Epithelial cell of prostate (primary cell): ENCODE measurements around the gene IFNL1.
"Not testable (repeated sequence)": the region's sequence is repeated elsewhere in the genome, so short reads cannot be mapped to it uniquely, and the experiment has no call there.

ENCODE experiments used
- DNase-seq: peaks from one replicate; pipeline ENCODE4 v3.0.0-alpha.2; 2011; ENCODE audit warnings: low read depth, low spot score
- H3K27ac ChIP-seq: fragments of 450-650 bp; 2 replicates; pipeline ENCODE4 v1.5.1; 2017; ENCODE audit warnings: mild to moderate bottlenecking

The IFNL1 gene

DNA sequence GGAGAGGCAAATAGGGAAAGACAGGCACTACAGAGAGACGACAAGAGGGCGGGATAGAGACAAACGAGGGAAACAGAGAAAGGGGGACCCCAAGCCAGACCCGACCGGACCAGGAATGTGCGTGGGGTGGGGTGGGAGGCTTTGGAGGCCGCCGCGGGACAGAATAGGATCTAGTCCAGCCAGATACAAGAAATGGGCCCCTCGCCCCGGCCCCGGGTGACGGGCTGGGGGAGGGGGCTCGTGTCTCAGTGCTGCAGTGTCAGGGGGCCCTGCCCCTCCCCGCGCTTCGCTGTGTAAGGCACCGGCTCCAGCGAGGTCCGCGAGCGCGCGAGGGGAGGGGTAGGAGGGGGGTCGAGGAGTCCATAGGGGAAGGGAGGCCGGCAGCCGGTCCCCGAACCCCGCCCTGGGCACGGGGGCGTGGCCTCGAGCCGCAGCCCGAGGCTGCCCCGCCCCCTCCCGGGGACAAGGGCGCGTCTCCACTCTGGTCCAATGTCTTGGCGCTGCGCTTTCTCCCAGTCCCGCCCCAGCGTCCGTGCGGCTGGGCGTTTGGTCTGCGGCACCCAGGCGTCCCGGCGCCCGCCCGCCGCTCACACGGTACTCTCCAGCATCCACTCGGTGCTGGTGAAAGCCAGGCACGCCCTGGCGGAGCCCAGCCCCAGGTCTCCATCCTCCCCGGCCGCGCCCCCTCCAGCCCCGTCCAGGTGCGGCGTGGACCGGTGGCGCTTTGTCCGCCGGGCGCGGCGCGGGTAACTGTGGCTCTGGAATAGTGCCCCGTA lies 11.0 kb downstream of the IFNL1 start:
- H3K27ac ChIP-seq = no peak overlapping the region
- no peak for DNase-seq

DNA sequence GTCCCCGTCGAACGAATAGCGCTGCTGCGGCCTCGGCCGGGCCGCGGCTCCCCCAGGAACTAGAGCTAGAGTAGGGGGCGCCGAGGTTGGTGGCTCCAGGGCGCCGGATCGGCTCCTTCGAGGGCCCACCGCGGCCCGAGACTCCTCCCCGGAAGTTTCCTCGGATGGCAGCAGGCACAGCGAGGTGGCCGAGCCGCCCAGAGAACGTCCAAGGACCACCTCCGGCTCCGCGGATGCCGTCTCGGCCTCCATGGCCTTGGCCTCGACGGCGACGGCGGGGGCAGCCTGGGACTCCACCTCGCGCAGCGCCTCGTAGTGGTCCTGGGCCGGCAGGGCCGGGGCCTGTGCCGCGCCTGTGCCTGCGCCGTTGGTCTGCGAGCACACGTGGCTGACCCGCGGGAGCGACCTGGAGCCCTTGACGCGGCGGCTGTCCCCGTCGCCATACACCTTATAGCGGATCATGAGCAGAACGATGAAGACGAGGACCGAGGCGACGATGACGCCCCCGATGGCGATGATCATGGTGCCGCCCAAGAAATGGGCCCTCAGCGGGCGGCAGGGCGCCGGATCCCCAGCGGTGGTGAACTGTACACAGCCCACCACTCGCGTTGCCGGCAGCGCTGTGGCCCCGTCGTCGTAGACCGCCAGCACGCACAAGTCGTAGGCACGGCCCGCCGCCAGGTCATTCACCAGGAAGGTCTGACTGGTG lies 11.8 kb downstream of the IFNL1 start:
- no peak overlapping the region for H3K27ac ChIP-seq
- no peak for DNase-seq

DNA sequence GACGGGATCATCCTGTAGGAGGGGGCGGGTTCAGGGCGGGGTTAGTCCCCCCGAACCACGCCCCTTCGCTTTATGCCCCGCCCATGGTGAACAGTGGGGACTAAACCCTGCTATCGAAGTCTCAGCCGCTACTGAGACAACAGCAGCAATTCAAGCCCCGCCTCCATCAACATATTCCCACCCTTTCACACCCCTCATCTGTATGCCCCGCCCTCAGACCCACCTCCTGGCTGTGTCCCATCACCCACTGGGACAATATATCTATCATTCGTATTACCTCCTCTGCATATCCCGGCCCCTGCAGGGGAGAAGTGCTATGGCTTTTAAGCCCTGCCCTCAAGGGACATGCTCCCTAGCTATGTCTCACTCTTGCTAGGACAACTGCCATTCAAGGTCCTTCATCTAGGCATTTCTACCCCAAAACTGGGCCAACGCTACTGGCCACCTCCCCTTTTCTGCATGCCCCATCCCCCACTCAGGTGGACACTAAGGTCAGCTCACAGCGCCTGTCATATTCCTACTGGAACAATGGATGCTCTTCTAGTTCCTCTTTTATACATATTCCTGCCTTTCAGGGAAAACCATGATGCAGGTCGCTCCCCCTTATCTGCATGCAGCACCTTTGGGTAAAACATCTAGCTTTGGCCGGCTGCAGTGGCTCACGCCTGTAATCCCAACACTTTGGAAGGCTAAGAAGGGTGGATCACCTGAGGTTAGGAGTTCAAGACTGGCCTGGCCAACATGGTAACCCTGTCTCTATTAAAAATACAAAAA lies 12.5 kb downstream of the IFNL1 start:
- no peak for DNase-seq
- no peak overlapping the region for H3K27ac ChIP-seq

DNA sequence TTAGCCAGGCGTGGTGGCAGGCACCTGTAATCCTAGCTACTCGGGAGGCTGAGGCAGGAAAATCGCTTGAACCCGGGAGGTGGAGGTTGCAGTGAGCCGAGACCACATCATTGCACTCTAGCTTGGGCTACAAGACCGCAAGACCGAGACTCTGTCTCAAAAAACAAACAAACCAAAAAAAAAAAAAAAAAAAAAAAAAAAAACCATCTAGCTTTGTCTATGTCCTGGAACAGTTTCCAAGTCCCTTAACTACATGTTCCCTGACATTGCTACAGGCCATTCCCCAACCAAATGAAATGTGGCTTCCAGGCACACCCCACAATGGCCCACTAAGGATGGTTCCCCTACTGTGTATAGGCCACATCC lies 13.1 kb downstream of the IFNL1 start:
- not testable (repeated sequence) for DNase-seq, H3K27ac ChIP-seq

DNA sequence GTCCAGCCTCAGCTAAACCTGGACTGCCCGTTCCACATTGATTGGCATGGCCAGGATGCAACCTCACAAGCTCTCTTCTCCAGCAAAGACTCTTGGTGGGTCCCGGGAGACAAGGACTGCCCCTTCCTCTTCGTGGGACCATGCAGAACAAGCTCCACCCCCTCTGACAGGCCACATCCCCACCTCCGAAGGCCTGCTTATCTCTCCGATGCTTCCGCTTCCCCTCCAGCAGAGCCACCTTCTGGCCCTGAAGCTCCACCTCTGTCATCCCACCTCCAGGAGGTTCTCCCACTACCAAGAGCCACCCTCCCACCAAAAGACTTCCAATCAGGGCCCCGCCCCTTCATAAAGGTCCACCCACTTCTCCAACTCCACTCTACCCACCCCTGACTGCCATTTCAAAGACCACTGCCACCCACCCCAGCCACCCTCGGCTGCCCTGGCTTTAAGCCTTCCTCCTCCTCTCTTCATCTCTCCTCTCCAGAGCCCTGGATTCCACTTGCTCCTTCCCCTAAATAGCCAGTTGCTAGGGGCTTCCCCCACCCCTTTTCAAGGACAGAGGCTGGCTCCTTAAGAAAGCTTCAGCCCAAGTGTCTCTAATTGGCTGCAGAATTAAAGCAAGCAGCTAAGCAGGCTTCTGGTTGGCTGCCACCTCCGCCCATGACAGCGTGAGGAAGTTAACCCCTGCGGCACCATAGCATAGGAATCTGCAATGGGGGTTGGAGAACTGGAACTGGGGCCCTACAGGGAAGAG lies 14.5 kb downstream of the IFNL1 start:
- no peak overlapping the region for H3K27ac ChIP-seq
- DNase-seq = no peak

DNA sequence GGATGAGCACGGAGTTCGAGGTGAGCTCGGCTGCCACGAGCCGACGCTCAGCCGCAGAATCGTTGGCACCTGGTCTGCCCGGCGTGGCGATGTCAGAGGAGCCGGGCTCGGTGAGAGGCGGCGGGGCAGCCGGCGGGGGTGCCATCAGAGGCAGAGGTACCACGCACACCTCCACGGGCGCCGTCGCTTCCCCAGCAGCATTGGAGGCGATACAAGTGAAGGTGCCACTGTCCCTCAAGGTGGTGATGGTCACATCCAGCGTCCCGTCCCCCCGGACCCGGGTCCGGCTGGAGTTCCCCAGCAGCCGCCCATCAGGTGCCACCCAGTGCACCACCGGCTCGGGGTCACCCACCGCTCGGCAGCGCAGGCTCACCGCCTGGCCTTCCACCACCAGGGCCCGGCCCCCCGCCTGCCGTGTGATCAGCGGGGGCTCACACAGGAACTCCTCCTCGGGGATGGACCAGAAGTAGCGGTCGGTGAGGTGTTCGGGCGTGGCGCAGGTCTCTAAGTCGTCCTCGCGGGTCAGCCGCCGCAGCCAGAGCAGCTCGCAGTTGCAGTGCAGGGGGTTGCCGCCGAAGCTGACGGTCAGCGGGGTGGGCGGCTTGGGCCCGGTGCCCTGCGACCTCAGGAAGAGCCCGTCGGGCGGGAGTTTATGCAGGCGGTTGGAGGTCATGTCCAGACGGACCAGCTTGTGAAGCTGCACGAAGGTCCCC lies 18.0 kb downstream of the IFNL1 start:
- no peak overlapping the region for H3K27ac ChIP-seq
- DNase-seq = no peak

DNA sequence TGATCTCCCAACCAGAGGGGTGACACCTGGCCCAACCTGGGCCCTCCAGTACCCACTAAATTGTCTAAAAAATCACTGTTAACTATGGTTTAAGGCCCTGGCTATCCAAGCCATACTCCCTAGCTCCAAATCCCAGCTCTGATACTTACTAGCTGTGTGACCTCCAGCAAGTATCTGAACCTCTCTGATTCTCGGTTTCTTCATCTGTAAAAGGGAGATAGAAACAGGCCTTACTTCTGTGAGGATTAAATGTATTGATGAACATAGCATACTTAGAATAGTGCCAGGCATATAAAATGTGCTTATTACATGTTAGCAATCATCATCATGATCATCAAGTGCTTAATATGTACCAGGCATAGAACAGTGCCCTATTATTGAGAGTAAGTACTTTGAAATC lies 19.7 kb downstream of the IFNL1 start:
- H3K27ac ChIP-seq = no peak overlapping the region

DNA sequence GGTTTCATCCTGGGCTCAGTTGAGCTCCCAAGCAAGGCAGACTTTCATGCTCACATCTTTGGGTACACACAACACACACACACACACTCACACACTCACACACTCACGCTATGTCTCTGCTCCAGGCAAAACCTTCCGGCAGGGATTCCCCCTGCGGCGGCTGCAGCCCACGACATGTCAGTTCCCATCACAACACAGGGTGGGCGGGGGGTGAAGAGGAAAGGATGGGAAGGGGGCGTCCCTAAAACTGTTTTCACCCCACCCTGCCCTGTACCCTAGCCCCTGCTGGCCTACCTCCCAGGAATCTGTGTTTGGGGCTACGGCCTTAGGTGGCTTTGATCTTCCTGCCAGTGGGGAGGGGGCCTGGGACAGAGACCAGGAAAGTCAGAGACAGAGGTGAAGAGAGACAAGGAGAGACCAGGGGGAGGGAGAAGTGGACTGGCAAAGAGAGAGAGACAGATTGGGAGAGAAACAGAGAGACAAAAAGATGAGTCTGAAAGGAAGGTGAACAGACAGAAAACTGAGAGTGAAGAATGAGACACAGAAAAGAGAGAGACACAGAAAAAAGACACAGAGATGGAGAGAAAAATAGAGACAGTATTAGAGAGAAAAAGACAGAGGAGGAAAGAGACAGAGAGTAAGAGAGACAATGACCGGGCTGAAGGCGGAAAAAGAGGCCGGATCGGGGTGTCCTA lies 20.6 kb downstream of the IFNL1 start:
- no peak for DNase-seq
- no peak overlapping the region for H3K27ac ChIP-seq

More for the DNA sequence above, 19.7 kb downstream of the IFNL1 start:
- DNase-seq = no peak

DNA sequence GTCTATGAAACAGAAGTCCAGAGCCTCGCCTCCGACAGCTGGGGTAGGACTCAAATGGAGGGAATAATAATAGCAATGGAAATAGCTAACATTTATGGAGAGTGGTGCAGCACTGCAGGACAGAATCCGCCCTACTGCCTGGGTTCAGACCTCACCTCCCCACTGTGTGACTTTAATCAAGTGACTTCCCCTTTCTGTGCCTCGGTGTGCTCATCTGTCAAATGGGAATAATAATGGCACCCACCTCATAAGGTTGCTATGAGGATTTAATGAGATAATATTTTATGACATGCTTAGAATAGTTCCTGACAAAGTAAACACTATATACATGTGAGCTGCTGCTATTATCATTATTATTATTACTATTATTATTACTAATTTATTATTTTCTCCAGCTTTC lies 21.3 kb downstream of the IFNL1 start:
- no peak overlapping the region for H3K27ac ChIP-seq
- no peak for DNase-seq

DNA sequence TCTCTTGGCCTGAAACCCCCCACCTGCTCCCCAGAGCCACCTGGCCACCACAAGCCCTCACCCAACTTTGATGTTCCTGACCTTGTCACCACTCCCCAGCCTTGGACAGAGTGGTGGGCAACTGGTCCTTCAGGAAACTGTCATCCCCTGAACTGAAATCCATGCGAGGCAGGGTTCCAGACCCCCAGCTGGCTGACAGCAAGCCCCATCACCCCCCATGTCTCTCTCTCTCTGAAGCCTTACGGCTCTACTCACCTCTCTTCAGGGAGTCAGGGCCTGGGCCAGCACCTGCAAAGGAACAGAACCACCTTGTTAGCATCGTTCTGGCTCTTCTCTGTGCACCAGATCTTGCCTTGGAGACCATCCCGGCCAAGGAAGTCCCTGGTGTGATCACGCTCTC lies 21.9 kb downstream of the IFNL1 start:
- no peak overlapping the region for H3K27ac ChIP-seq
- DNase-seq = no peak

DNA sequence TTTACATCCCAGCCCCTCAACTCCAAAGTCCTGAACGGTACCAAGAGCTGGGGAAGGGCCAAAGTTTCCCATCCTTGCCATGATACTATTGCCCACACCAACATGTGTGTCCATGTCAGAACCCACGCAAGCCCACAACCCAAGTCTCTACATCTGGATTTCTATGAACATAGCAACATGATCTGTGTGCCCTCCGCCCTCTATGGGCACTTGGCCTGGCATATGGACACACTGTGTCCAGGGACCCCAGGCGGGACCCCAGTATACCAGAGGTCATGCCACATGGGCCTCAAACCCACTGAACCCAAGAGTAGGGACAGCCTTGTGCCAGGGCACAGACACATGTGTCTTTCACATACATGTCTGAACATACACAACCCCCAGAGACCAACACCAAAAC lies 22.5 kb downstream of the IFNL1 start:
- DNase-seq = no peak
- H3K27ac ChIP-seq = no peak overlapping the region

DNA sequence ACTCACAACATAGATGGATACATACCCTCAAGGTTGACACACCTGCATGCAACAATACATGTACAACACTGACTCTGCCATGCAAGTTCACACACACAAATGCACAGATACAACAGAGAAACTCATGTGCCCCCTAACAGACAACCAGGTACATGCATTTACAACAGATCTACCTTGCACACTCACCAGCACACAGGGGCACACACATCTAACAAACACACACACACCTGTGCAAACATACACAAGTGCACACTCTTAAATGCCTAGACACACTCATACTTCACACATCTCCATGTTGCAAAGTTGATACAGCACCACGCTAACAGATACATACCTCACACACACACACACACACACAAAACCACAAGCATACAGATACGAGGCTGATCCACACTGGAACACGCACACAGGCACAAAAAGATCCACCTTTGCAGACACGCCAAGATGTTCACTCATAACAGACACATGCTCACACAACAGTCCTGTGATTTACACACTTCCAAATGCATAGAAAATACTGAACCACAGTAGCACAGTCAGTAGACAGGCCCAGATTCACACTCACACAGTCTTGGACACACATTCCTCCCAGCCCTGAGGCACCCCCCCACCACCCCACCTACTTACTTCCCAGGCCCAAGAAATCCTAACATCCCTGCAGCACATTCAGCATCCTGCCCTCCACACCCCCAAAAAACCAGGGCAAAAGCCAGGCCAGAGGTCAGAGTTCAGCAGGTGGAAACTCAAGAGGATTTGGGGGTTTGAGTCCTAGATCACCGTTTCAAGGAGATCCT lies 23.1 kb downstream of the IFNL1 start:
- H3K27ac ChIP-seq = no peak overlapping the region
- no peak for DNase-seq

DNA sequence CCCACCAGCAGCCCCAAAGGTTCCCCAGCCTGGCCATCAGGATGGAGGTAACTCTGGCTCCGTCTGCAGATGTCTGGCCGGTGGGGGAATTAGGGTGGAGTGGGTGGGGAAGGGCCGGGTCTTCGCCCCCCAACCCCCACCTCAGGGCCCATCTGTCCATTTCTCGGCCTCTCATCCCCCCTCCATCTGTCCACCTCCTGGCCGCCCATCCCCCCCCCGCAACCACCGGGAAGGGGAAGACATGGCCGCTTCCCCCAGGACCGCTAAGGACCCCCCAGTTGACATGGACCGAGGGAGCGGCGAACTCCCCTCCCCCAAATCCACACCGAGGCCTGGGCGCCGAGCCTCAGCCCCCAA lies 23.7 kb downstream of the IFNL1 start:
- H3K27ac ChIP-seq = no peak overlapping the region
- no peak for DNase-seq

DNA sequence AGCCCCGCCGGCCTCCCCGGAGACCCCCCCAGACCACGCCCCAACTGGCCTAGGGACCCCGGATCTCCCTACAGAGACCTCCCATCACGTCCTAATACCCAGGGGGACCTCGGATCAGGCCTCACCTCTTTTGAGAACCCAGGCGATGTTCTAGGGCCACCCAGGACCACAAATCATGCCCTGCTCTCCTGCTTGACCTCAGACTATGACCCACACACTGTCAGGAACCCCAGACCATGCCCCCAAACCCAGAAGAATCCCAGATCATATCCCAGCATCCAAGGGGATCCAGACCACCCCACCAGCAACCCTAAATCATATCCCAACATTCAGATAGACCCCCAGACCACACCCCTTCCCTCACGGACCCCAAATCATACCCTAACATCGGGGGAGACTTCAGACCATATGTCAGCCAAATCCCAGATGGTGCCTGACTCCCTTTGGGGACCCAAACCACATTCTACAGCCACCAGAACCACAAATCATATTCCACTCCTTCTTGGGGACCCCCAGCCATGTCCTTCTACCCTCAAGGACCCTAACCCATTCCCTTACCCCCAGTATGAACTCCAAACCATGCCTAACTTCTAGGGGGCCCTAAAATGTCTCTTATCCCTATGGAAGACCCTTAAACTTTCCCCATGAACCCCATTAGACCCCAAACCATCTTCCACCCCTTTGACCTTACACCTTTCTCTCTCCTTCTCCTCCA lies 25.1 kb downstream of the IFNL1 start:
- no peak overlapping the region for H3K27ac ChIP-seq
- DNase-seq = no peak

DNA sequence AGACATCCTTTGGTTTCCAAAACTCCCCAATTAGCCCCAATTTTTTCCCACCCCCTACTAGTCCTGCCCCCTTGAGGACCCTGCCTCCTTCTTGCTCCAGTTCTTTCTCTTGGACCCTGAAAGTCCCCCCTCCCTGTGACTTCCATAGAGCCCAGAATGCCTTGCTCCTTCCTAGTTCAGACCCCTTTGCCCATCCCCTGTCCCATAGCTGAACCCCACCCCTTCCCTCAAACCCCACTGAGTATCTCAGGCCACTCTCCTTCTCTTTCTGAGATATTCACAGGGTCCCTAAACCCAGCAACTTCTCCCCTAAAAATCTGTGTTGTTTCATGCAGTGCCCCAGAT lies 25.6 kb downstream of the IFNL1 start:
- no peak for DNase-seq
- H3K27ac ChIP-seq = no peak overlapping the region

DNA sequence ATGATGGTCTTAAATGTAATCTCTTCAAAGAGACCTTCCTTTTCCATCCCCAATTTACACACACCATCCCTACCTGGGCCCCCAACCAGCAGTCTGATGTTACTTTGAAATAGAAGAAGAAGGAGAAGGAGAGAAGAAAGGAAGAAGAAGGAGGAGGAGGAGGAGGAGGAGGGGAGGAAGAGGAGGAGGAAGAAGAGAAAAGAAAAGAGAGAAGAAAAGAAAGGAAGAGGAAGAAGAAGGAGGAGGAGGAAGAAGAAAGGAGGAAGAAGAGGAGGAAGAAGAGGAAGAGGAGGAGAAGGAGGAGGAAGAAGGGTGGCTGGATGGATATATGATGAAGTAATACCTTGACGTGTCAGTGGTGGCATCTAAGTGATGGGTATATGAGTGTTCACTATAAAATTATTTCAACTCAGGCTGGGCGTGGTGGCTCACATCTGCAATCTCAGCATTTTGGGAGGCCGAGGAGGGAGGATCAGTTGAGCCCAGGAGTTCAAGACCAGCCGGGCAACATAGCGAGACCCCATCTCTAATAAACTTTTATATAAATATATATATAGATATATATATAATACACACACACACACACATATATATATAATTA lies 28.1 kb downstream of the IFNL1 start:
- no peak for DNase-seq
- H3K27ac ChIP-seq = no peak overlapping the region

DNA sequence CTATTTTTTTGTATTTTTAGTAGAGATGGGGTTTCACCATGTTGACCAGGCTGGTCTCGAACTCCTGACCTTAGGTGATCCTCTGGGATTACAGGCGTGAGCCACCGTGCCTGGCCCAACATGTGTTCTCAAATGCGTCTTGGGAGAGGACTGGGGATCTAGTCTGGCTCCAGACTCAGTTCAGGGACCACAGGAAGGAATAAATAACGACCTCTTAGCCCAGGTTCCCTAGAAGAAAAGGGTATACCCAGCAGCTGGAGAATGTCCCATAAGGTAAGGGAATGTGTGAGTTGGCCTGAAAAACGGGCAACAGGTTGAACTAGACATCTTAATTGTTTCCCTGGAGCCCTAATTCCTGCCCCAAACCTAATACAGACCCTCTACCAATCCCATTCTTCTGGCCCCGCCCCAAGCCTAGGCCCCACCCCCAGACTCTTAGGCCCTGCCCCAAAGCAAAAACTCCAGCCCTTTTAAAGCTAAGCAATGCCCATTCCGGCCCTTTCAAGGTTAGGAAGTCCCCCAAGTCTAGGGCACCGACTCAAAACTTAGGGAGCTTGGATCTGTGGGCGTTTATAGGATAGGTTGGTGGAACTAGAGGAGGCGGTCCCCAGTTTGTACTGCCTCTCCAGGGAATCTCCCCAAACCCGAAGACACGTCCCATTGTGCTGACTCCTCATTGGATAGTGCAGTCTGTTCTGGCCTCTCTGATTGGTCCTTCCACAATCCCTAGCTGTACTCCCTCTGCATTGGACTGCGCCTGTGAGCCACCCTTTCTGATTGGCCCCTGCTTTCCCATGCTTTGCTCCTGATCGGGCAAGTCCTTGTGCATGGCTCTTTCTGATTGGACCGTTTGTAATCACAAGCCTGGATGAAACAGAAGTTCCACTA lies 29.8 kb downstream of the IFNL1 start:
- DNase-seq = no peak
- H3K27ac ChIP-seq = no peak overlapping the region
